Fibroblast of upper back skin (primary cell): Measurements from ENCODE around the gene RNASE1.
"Not testable (repeated sequence)": the region's sequence is repeated elsewhere in the genome, so short reads cannot be mapped to it uniquely, and the experiment has no call there.

Experiments
- DNase-seq: peaks from one replicate; pipeline ENCODE4 v3.0.0-alpha.2; 2013

RNASE1 gene

GRCh38 chr14:20769421-20769820 lies 33.2 kb downstream of the RNASE1 start:
- no peak for DNase-seq

- no peak for DNase-seq
Measured at GRCh38 chr14:20768593-20768892, 34.1 kb downstream of the RNASE1 start.

GRCh38 chr14:20760950-20761349 lies 41.7 kb downstream of the RNASE1 start:
- DNase-seq, result no peak

GRCh38 chr14:20759465-20759864 lies 43.2 kb downstream of the RNASE1 start:
- not testable (repeated sequence) for DNase-seq

- DNase-seq, result no peak
Measured at GRCh38 chr14:20757965-20758364, 44.7 kb downstream of the RNASE1 start.

- no peak for DNase-seq
Measured at GRCh38 chr14:20755037-20755436, 47.6 kb downstream of the RNASE1 start.

GRCh38 chr14:20754308-20754707 lies 48.3 kb downstream of the RNASE1 start:
- no peak for DNase-seq

- no peak for DNase-seq
Measured at GRCh38 chr14:20751963-20752562, 50.6 kb downstream of the RNASE1 start.
